ENCODE data around the gene ATP6V1G2.

DNA sequence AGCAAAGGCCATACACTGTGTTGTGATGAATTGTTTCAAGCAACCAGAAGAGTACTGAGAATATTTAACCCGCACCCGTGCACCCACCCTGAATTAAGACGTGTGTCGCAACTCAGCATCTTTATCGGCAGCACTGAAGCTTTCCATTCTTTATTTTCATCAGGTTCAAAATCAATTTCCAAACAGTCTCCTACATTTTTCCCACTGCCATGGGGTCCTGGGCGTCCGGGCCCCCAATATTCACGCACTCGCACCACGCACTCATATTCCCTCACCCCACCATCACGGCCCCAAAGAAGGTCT, 34.0 kb upstream of the ATP6V1G2 start:
- TF ChIP-seq EP300 (IDR thresholded peaks at IDR 0.05; ENCODE audit: low read depth) (no peak), POLR2A (IDR thresholded peaks at IDR 0.05) (no peak), POLR2AphosphoS5 (IDR thresholded peaks at IDR 0.05) (no peak), CTCF (IDR thresholded peaks at IDR 0.05) (no peak)
